HCT116 (cell line): ENCODE data around the gene C11orf52. TPM values are rescaled to one million over a fixed set of nuclear protein-coding genes. Genes with fewer than 3 reads are reported as not detected.

Experiments used
- ATAC-seq: fragments of 200-7000 bp; cut with Tn5 transposase; 2 replicates; pipeline ENCODE4 v1.9.1; 2020; ENCODE audit warnings: mild to moderate bottlenecking, moderate library complexity
- BruUV-seq: library from RNA; stranded (reverse); fragments of 400-500 nt; replicated peaks from 2 replicates; lab custom pipeline; 2021; lab: Mats Ljungman, UMichigan
- CTCF ChIA-PET: fragments of 300-600 bp; sonication (Branson Sonifier 250); formaldehyde crosslinking; loops from one replicate; lab custom pipeline; 2021; ENCODE audit warnings: antibody characterized with exemption; lab: Charles Lee
- POLR2A ChIA-PET: fragments of 300-600, 350-600 bp; sonication (Branson Sonifier 250); formaldehyde crosslinking; loops from one replicate; lab custom pipeline; 2021; ENCODE audit warnings: antibody characterized with exemption; lab: Charles Lee
- RAD21 ChIA-PET, 2 experiments: fragments of 300-600 bp; sonication (Branson Sonifier 250); formaldehyde crosslinking; loops; one replicate each; lab custom pipeline; 2023; ENCODE audit warnings: low total read pairs in 2 of 2; ENCODE audit not compliant: uncharacterized antibody in 2 of 2, unreplicated experiment in 2 of 2, low non-redundant PET in 1 of 2; lab: Charles Lee
- DNase-seq: peaks from one replicate; pipeline ENCODE4 v3.0.0-alpha.2; 2010; ENCODE audit warnings: low read depth, low spot score
- H2AFZ ChIP-seq: fragments of 200-600 bp; shearing (Covaris generic), sonication (generic); 2 replicates; pipeline ENCODE4 v1.6.1; 2017; ENCODE audit warnings: low read depth, mixed run types, mixed read lengths, antibody characterized with exemption, low read length; ENCODE audit not compliant: poor library complexity, severe bottlenecking
- H3K27ac ChIP-seq: 2 replicates; pipeline ENCODE4 v1.5.1; 2012; ENCODE audit warnings: low read depth, low read length
- H3K27me3 ChIP-seq: fragments of 200-600 bp; sonication (generic); 2 replicates; pipeline ENCODE4 v1.6.1; 2016; ENCODE audit warnings: mixed run types, low read length, mixed read lengths; ENCODE audit not compliant: insufficient read depth
- H3K36me3 ChIP-seq, 2 experiments: fragments of 200-500 bp in 1 of 2; fragments of 200-600 bp in 1 of 2; sonication (Bioruptor generic) in 1 of 2; sonication (generic) in 1 of 2; 2 replicates each; pipeline versions ENCODE4 v1.5.1 to v1.6.1; 2014 to 2016; ENCODE audit warnings: low read length in 2 of 2, inconsistent platforms in 1 of 2, mixed read lengths in 1 of 2, mixed run types in 1 of 2; ENCODE audit not compliant: insufficient read depth in 2 of 2, control insufficient read depth in 1 of 2
- H3K4me1 ChIP-seq, 2 experiments: fragments of 200-600 bp in 1 of 2; sonication (generic) in 1 of 2; 2 replicates each; pipeline versions ENCODE4 v1.5.1 to v1.6.1; 2012 to 2017; ENCODE audit warnings: low read length in 2 of 2, inconsistent platforms in 1 of 2, mild to moderate bottlenecking in 1 of 2, mixed read lengths in 1 of 2, mixed run types in 1 of 2, moderate library complexity in 1 of 2; ENCODE audit not compliant: insufficient read depth in 2 of 2, control insufficient read depth in 1 of 2
- H3K4me2 ChIP-seq: fragments of 200-600 bp; sonication (generic); 2 replicates; pipeline ENCODE4 v1.6.1; 2017; ENCODE audit warnings: mixed run types, low read length, mixed read lengths
- H3K4me3 ChIP-seq, 2 experiments: fragments of 200-600 bp in 1 of 2; sonication (generic) in 1 of 2; replicated peaks in 1 of 2; 2 replicates each; pipeline ENCODE4 v1.5.1; 2011 to 2016; ENCODE audit warnings: low read length in 2 of 2, control low read depth in 1 of 2, low read depth in 1 of 2, mild to moderate bottlenecking in 1 of 2, mixed read lengths in 1 of 2, mixed run types in 1 of 2
- H3K79me2 ChIP-seq: fragments of 200-600 bp; sonication (generic); 2 replicates; pipeline ENCODE4 v1.6.1; 2017; ENCODE audit warnings: mild to moderate bottlenecking, mixed run types, low read length, moderate library complexity, mixed read lengths; ENCODE audit not compliant: insufficient read depth
- H3K9ac ChIP-seq: fragments of 200-600 bp; sonication (generic); 2 replicates; pipeline ENCODE4 v1.6.1; 2016; ENCODE audit warnings: low read length, mixed read lengths
- H3K9me2 ChIP-seq: fragments of 200-600 bp; sonication (generic), shearing (Covaris generic); 2 replicates; pipeline ENCODE4 v1.6.1; 2017; ENCODE audit warnings: mixed run types, mild to moderate bottlenecking, moderate library complexity; ENCODE audit not compliant: insufficient read depth
- H3K9me3 ChIP-seq, 2 experiments: fragments of 200-500 bp in 1 of 2; fragments of 200-600 bp in 1 of 2; sonication (Bioruptor generic) in 1 of 2; sonication (generic) in 1 of 2; 2 replicates each; pipeline ENCODE4 v1.6.1; 2014 to 2017; ENCODE audit warnings: low read length in 2 of 2, mixed read lengths in 2 of 2, inconsistent platforms in 1 of 2, low read depth in 1 of 2, mild to moderate bottlenecking in 1 of 2, mixed run types in 1 of 2, moderate library complexity in 1 of 2; ENCODE audit not compliant: control insufficient read depth in 1 of 2, insufficient read depth in 1 of 2
- H4K20me1 ChIP-seq: fragments of 200-600 bp; sonication (generic), shearing (Covaris generic); 2 replicates; pipeline ENCODE4 v1.6.1; 2017; ENCODE audit warnings: mixed run types, mild to moderate bottlenecking, moderate library complexity; ENCODE audit not compliant: insufficient read depth
- CBX3 ChIP-seq: IDR thresholded peaks from 2 replicates; pipeline ENCODE4 v1.6.1; 2012; ENCODE audit warnings: low read depth
- CEBPB ChIP-seq: IDR thresholded peaks from 2 replicates; pipeline ENCODE4 v1.6.1; 2012; ENCODE audit warnings: low read depth
- EGR1 ChIP-seq: IDR thresholded peaks from 2 replicates; pipeline ENCODE4 v1.6.1; 2012; ENCODE audit warnings: low read depth
- ELF1 ChIP-seq: IDR thresholded peaks from 2 replicates; pipeline ENCODE4 v1.6.1; 2012; ENCODE audit warnings: low read depth, borderline replicate concordance
- EZH2phosphoT487 ChIP-seq: fragments of 200-600 bp; IDR thresholded peaks from 2 replicates; pipeline ENCODE4 v1.6.1; 2018; ENCODE audit warnings: antibody characterized with exemption, borderline replicate concordance
- FOSL1 ChIP-seq: IDR thresholded peaks from 2 replicates; pipeline ENCODE4 v1.6.1; 2012; ENCODE audit warnings: low read depth
- JUND ChIP-seq: IDR thresholded peaks from 2 replicates; pipeline ENCODE4 v1.6.1; 2012
- POLR2A ChIP-seq: IDR thresholded peaks from 2 replicates; pipeline ENCODE4 v1.7.0; 2011; ENCODE audit warnings: borderline replicate concordance; ENCODE audit not compliant: insufficient read depth, insufficient read length; ENCODE audit errors: extremely low read depth
- POLR2AphosphoS5 ChIP-seq: IDR thresholded peaks from 2 replicates; pipeline ENCODE4 v1.6.1; 2011; ENCODE audit warnings: mild to moderate bottlenecking, low read depth, low read length, moderate library complexity
- RAD21 ChIP-seq: IDR thresholded peaks from 2 replicates; pipeline ENCODE4 v1.6.1; 2012; ENCODE audit warnings: low read depth, mild to moderate bottlenecking
- SIN3A ChIP-seq: IDR thresholded peaks from 2 replicates; pipeline ENCODE4 v1.6.1; 2012; ENCODE audit warnings: low read depth
- SP1 ChIP-seq: IDR thresholded peaks from 2 replicates; pipeline ENCODE4 v1.6.1; 2012; ENCODE audit warnings: low read depth
- SRF ChIP-seq: IDR thresholded peaks from 2 replicates; pipeline ENCODE4 v1.6.1; 2012; ENCODE audit warnings: low read depth
- TCF7L2 ChIP-seq: IDR thresholded peaks from 2 replicates; pipeline ENCODE4 v1.7.0; 2011; ENCODE audit warnings: borderline replicate concordance, inconsistent platforms; ENCODE audit not compliant: insufficient read depth, insufficient read length; ENCODE audit errors: extremely low read depth
- ZFX ChIP-seq: fragments of 450-650 bp; IDR thresholded peaks from 2 replicates; pipeline ENCODE4 v1.6.1; 2017
- ZNF274 ChIP-seq: fragments of 200-500 bp; sonication (Bioruptor generic); IDR thresholded peaks from 2 replicates; pipeline ENCODE4 v1.6.1; 2014; ENCODE audit warnings: mild to moderate bottlenecking, low read depth, low read length, inconsistent platforms
- intact Hi-C: fragments of 100-400 bp; cut with micrococcal nuclease; formaldehyde crosslinking; loops from 2 replicates; pipeline ENCODE4 v1.10.0; 2022
- total RNA-seq: library from RNA; stranded (reverse); gene quantifications from one replicate; pipeline ENCODE4 v1.2.1, GENCODE V29; 2021; ENCODE audit not compliant: unreplicated experiment
- TF ChIP-seq, protein P1 (sequence below): IDR thresholded peaks from 2 replicates; pipeline ENCODE4 v1.6.1; 2012
- TF ChIP-seq, protein P2 (sequence below), 3 experiments: fragments of 200-600 bp in 1 of 3; sonication (generic) in 1 of 3; IDR thresholded peaks in 2 of 3; conservative IDR thresholded peaks in 1 of 3; 2 replicates each; pipeline ENCODE4 v1.5.1; 2012 to 2017; ENCODE audit warnings: low read depth in 2 of 3, low read length in 2 of 3, antibody characterized with exemption in 1 of 3, borderline replicate concordance in 1 of 3, control low read depth in 1 of 3, mild to moderate bottlenecking in 1 of 3, mixed read lengths in 1 of 3, mixed run types in 1 of 3, moderate library complexity in 1 of 3; ENCODE audit not compliant: insufficient read depth in 1 of 3
- TF ChIP-seq, protein P3 (sequence below): IDR thresholded peaks from 2 replicates; pipeline ENCODE4 v1.6.1; 2012
- TF ChIP-seq, protein P4 (sequence below): IDR thresholded peaks from 2 replicates; pipeline ENCODE4 v1.6.1; 2012; ENCODE audit warnings: low read depth

Gene C11orf52
- total RNA-seq, 1 experiment from 2014 or later = 4.6 TPM

DNA sequence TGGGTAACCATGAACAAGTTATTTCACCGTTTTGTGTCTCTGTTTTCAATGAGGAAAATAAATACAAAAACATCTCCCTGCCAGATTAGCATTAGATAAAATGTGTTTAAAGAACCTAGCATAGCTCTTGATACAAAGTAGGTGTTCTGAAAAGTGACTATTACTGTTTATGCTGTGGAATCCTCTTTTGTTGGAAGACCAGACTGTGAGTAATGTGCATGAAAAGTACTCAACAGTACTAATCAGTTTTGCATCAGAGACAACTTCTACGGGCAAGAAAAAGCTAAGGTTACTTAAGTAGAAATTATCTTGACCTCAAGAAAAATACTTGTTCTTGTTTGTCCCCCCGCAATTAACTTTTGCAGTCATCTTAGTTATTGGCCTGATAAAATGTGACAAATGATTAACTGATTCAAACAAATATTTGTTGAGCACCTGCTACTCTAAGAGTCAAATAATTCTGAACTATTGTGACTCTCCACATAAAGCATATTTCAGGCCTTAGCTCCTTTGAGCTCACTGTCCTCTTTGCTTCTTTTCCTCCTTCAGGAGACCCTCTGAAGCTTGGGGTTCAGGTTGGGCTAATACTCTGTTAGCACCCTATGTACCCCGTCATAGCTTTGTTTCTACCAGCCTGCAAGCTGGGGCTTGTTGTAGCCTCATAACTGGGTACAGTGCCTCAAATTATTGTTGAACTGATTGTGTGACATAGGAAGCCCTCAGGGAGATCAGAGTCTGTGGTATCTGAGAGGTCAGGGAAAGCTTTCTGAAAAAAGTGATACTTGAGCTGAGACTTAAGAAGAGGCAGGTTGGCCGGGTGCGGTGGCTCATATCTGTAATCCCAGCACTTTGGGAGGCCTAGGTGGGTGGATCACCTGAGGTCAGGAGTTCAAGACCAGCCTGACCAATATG, 42.9 kb downstream of the C11orf52 start:
- intact Hi-C loops = no loop called here
- Histone ChIP-seq H3K4me2 (no peak overlapping the region), H3K4me1 (peaks cover 0 to 7% of the 10 kb centered on the region in 2 experiments; a peak in 2 of 4 replicates), H3K79me2 (no peaks in the 10 kb centered on the region), H3K36me3 (no peaks in the 10 kb centered on the region), H3K4me3 (no peak overlapping the region), H4K20me1 (no peaks in the 10 kb centered on the region), H3K9me2 (no peaks in the 10 kb centered on the region), H3K27me3 (no peaks in the 10 kb centered on the region), H3K9ac (no peak overlapping the region), H2AFZ (no peak overlapping the region), H3K9me3 (no peaks in the 10 kb centered on the region), H3K27ac (no peak overlapping the region)
- ChIA-PET RAD21 (no interaction called here), CTCF (interaction anchor here (1.5 kb wide), 1 partner anchor 20 kb away, joined by 4 read pairs; no protein-coding TSS in a partner anchor), POLR2A (no interaction called here)
- BruUV-seq = no TSS peak
- no peak for ATAC-seq
- TF ChIP-seq SIN3A = no peak
- no peak for TF ChIP-seq TCF7L2
- no peak for TF ChIP-seq JUND
- TF ChIP-seq POLR2AphosphoS5 = no peak
- TF ChIP-seq, protein P1, sequence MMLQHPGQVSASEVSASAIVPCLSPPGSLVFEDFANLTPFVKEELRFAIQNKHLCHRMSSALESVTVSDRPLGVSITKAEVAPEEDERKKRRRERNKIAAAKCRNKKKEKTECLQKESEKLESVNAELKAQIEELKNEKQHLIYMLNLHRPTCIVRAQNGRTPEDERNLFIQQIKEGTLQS = no peak
- TF ChIP-seq EGR1 = no peak
- TF ChIP-seq SP1 = no peak
- TF ChIP-seq, protein P2, sequence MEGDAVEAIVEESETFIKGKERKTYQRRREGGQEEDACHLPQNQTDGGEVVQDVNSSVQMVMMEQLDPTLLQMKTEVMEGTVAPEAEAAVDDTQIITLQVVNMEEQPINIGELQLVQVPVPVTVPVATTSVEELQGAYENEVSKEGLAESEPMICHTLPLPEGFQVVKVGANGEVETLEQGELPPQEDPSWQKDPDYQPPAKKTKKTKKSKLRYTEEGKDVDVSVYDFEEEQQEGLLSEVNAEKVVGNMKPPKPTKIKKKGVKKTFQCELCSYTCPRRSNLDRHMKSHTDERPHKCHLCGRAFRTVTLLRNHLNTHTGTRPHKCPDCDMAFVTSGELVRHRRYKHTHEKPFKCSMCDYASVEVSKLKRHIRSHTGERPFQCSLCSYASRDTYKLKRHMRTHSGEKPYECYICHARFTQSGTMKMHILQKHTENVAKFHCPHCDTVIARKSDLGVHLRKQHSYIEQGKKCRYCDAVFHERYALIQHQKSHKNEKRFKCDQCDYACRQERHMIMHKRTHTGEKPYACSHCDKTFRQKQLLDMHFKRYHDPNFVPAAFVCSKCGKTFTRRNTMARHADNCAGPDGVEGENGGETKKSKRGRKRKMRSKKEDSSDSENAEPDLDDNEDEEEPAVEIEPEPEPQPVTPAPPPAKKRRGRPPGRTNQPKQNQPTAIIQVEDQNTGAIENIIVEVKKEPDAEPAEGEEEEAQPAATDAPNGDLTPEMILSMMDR (IDR thresholded peaks at IDR 0.05 in 2 of 3, conservative IDR thresholded peaks at IDR 0.05 in 1 of 3; ENCODE audit: borderline replicate concordance in 1 of 3, insufficient read depth in 1 of 3, low read depth in 2 of 3, low read length in 2 of 3) = no peak
- no peak for TF ChIP-seq CBX3
- no peak for TF ChIP-seq RAD21
- TF ChIP-seq CEBPB = no peak
- no peak for TF ChIP-seq FOSL1
- TF ChIP-seq, protein P3, sequence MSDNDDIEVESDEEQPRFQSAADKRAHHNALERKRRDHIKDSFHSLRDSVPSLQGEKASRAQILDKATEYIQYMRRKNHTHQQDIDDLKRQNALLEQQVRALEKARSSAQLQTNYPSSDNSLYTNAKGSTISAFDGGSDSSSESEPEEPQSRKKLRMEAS = no peak
- TF ChIP-seq, protein P4, sequence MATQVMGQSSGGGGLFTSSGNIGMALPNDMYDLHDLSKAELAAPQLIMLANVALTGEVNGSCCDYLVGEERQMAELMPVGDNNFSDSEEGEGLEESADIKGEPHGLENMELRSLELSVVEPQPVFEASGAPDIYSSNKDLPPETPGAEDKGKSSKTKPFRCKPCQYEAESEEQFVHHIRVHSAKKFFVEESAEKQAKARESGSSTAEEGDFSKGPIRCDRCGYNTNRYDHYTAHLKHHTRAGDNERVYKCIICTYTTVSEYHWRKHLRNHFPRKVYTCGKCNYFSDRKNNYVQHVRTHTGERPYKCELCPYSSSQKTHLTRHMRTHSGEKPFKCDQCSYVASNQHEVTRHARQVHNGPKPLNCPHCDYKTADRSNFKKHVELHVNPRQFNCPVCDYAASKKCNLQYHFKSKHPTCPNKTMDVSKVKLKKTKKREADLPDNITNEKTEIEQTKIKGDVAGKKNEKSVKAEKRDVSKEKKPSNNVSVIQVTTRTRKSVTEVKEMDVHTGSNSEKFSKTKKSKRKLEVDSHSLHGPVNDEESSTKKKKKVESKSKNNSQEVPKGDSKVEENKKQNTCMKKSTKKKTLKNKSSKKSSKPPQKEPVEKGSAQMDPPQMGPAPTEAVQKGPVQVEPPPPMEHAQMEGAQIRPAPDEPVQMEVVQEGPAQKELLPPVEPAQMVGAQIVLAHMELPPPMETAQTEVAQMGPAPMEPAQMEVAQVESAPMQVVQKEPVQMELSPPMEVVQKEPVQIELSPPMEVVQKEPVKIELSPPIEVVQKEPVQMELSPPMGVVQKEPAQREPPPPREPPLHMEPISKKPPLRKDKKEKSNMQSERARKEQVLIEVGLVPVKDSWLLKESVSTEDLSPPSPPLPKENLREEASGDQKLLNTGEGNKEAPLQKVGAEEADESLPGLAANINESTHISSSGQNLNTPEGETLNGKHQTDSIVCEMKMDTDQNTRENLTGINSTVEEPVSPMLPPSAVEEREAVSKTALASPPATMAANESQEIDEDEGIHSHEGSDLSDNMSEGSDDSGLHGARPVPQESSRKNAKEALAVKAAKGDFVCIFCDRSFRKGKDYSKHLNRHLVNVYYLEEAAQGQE = no peak
- no peak for TF ChIP-seq ZNF274
- no peak for TF ChIP-seq ZFX
- no peak for TF ChIP-seq ELF1
- no peak for TF ChIP-seq SRF
- no peak for TF ChIP-seq POLR2A
- no peak for TF ChIP-seq EZH2phosphoT487
- no peak for DNase-seq
